Stimulated activated naive CD8-positive, alpha-beta T cell treated with anti-CD3 and anti-CD28 coated beads, Interleukin-15, Interleukin-2, amounts not matched to agents 100 U/mL and 50 U/mL, for 24 hours (primary cell): ENCODE data around the gene GH2.
"Not testable (repeated sequence)": the region's sequence is repeated elsewhere in the genome, so short reads cannot be mapped to it uniquely, and the experiment has no call there.

ENCODE experiments used
- ATAC-seq: fragments of 150-1000 bp; cut with Tn5 transposase; one replicate; pipeline ENCODE4 v1.10.0; 2021
- DNase-seq: peaks from one replicate; pipeline ENCODE4 v3.0.0; 2021

The GH2 gene

DNA sequence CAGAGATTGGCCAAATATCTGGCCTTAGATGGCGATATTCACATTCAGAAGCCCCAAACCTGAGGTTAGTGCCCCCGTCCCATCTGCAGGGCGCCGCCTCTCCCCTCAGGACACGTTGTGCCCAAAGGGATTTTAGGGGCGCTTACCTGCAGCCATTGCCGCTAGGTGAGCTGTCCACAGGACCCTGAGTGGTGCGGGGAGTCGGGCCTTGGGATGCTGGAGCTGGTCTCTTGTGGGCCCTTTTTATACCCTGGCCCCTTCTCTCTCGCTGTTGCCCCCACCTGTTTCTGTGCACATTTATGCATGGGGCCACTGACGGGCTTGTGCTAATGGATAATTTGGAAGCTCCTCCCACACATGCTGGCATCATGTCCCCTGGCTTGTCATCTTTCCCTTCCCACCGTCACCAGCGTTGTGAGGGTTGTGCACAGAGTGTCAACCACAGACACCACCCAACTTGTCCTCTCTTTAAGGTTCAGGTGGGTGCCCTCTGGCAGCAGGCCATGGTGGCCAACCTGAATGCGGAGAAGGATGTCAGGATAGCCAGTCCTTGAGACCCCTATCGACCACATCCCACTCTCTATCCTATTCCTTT is 29.4 kb upstream of the GH2 start, which contains the start of gene CSHL1:
Gene CSHL1, minus strand, starts transcription at position 218 of the 595 bp plus-strand sequence. Its CDS starts 62 bp downstream, at position 156.
- ATAC-seq (no peak), DNase-seq (no peak)

DNA sequence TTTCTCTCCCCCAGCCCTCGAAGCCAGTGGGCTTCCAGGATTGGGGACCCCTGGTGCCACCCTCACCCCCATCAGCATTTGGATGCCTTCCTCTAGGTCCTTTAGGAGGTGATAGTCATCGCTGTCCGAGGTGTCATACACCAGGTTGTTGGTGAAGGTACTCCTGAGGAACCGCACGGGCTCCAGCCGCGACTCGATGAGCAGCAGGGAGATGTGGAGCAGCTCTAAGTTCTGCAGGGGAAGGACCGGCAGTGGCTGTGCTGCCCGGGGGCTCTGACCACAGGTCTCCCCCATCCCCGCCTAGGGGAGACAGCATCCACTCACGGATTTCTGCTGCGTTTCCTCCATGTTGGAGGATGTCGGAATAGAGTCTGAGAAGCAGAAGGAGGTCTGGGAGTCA is 28.4 kb upstream of the GH2 start:
- ATAC-seq (no peak), DNase-seq (no peak)

DNA sequence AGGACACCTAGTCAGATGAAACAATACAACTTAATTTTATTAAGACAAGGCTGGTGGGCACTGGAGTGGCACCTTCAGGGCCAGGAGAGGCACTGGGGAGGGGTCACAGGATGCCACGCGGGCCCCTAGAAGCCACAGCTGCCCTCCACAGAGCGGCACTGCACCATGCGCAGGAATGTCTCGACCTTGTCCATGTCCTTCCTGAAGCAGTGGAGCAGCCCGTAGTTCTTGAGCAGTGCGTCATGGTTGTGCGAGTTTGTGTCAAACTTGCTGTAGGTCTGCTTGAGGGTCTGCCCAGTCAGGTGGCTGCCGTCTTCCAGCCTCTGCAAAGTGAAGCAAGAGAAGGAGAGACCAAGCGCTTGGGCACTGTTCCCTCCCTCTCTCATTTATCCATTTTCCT is 27.8 kb upstream of the GH2 start:
- ATAC-seq, DNase-seq: not testable (repeated sequence)

DNA sequence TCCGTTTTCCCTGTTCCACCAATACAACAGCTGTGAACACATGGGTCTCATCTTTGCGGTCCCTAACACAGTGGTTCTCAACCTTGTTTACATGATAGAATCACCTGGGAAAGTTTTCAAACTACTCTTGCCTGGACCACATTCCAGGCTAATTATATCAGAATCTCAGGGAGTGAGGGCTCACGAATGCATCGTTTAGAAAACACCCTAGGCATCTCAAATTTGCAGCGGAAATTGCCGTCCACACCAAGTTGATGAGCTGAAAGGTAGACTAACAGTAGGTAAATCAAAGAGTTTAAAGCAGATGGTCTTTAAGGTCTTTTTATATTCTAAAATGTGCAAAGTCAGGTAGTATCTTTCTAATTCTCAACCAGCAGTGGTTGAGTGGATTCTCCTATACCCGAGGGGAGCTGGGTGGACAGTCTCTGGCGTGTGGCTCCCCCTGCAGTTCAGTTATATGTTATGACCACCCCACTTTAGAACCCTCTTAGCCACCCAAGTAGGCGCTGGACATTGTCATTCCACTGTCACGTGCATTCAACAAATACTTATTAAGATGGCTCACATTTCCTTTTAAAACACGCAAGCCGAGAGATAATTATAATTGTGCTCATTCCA is 25.5 kb upstream of the GH2 start:
- not testable (repeated sequence) for ATAC-seq, DNase-seq

DNA sequence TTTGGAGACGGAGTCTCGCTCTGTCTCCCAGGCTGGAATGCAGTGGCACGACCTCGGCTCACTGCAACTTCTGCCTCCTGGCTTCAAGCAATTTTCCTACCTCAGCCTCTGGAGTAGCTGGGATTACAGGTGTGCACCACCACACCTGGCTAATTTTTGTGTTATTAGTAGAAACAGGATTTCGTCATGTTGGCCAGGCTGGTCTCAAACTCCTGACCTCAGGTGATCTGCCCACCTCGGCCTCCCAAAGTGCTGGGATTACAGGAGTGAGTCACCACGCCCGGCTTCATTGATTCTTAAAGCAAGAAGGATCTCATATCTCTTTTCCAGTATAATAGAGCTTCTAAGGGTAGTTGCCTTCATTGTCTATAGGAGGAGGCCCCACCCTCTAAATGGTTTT is 23.1 kb upstream of the GH2 start:
- not testable (repeated sequence) for DNase-seq, ATAC-seq

DNA sequence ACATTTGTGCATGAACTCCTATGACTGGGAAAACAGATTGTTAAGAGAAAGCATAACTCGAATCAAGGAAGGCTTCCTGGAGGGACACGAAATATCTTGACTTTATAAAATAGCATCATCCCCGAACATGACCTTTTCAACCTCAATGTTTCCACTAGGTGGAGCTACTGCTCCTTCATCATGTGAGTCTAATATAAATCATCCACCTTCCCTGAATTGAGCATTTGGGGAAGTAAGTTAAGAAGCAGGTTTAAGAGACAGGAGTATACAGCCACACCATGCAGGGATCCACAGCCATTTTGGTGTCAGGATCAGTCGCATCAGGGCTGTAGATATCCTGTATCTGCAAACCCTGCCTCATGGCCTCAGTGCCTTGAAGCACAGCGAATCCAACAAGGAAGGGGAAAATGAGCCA is 22.1 kb upstream of the GH2 start:
- ATAC-seq = peak; percentile 66

DNA sequence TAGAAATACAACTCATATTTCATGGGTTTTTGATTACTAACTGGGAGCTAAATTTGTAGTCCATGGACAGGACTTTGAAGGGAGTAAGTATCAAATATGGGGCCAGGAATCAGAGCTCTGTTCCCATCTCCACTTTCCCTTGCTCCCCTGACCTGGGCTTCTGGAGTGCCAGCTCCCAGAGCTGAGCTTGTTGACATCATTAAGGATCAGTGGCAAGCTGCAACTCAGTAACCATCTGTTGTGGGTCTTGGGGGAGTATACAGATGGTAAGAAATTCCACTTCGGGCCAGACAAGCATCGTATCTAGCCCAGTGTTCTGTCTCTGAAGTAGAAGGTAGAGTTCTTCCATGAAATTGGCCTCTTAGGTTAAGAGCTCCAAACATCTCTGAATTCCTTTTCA is 20.2 kb upstream of the GH2 start:
- not testable (repeated sequence) for ATAC-seq, DNase-seq

More for the DNA sequence above, 22.1 kb upstream of the GH2 start:
- DNase-seq = not testable (repeated sequence)

DNA sequence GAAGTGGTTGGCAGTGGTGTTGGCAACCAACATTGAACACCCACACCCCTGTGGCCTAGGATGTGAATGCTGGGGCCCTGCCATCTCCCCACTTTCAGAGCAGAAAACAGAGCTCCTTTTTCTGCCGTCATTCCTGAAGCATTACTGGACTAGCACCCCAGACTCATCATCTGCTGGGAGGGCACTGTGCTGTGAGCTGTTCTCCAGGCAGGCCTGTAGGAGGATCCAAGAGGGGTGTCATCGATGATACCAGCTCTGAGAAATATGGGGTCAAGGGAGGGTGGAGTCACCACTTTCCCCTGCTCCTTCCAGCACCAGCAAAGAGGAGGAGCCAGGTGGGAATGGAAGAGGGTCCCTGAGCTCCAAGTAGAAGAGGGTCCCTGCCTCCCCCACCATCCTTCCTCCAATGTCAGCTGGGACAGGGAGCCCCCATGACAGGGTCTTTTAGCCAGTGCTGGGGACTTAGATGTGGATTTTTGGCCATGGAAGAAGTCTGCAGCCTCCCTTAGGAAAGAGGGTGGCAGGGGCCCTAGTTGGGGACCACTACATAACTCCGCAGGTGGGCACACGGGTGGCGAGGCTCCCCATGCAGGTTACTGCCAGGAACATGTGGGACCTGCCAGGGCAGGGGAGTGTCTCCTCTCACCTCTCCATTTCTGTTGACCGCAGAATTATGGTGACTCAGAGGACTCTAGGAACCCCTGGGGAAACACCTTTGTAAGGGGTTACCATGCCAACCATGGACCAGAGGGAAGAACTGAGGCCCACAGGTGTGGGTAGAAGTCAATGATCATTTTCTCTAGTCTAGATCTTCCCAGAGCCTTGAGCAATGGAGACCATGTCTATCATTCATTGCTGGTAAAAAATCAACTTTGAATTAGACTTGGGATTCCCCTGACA is 17.4 kb upstream of the GH2 start:
- DNase-seq = peak; percentile 41

DNA sequence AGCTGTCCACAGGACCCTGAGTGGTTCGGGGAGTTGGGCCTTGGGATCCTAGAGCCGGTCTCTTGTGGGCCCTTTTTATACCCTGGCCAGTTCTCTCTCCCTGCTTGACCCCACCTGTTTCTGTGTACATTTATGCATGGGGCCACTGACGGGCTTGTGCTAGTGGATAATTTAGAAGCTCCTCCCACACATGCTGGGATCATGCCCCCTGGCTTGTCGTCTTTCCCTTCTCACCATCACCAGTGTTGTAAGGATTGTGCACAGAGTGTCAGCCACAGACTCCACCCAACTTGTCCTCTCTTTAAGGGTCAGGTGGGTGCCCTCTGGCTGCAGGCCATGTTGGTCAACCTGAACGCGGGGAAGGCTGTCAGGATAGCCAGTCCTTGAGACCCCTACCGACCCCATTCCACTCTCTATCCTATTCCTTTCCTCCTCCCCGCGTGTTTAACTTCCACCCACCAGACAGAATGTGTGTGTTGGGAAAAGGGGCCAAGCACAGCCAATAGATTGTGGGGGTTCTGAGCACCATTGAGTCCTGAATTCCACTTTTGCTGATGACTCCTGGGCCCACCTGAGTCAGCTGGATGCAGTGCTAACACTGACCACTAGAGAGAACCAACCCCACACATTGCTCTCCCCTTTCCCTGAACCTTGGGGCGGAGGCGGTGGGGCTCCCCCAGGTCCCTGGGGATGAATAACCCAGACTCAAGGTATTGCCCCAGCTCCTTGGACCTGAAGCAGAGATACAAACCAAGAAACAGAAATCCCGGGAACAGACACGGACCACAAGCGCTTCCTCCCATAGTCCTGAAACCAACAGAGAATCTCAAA is 15.0 kb upstream of the GH2 start, which contains the start of gene CSH1:
Gene CSH1, minus strand, starts transcription at position 51 of the 831 bp plus-strand sequence. CDS start 63 bp downstream, outside the sequence.
- not testable (repeated sequence) for DNase-seq, ATAC-seq

More for the DNA sequence above, 17.4 kb upstream of the GH2 start:
- ATAC-seq = peak; percentile 60

DNA sequence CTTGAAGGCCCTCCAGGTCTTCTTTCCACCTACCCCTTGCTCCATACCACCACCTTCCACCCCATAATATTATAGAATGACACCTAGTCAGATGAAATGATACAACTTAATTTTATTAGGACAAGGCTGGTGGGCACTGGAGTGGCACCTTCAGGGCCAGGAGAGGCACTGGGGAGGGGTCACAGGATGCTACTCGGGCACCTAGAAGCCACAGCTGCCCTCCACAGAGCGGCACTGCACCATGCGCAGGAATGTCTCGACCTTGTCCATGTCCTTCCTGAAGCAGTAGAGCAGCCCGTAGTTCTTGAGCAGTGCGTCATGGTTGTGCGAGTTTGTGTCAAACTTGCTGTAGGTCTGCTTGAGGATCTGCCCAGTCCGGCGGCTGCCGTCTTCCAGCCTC is 13.1 kb upstream of the GH2 start:
- DNase-seq, ATAC-seq: not testable (repeated sequence)

DNA sequence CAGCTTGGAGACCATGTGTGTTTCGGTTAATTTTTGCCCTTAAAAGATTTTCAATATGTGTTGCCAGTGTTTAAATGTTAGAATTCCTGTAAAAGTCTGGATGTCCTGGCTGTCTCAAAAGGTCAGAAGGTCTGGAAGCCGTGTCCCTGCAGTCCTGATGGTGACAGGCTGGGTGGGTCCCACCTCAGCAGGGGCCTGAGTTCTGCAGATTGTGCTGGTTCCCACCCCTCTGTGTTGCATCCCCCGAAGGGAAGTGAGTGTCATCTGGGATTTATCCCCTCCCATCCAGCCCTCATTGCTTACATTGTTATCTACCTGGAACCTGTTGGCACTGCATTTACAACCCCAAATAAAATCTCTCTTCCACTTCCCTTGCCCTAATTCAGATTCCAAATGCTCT is 12.3 kb upstream of the GH2 start:
- DNase-seq, ATAC-seq: not testable (repeated sequence)

DNA sequence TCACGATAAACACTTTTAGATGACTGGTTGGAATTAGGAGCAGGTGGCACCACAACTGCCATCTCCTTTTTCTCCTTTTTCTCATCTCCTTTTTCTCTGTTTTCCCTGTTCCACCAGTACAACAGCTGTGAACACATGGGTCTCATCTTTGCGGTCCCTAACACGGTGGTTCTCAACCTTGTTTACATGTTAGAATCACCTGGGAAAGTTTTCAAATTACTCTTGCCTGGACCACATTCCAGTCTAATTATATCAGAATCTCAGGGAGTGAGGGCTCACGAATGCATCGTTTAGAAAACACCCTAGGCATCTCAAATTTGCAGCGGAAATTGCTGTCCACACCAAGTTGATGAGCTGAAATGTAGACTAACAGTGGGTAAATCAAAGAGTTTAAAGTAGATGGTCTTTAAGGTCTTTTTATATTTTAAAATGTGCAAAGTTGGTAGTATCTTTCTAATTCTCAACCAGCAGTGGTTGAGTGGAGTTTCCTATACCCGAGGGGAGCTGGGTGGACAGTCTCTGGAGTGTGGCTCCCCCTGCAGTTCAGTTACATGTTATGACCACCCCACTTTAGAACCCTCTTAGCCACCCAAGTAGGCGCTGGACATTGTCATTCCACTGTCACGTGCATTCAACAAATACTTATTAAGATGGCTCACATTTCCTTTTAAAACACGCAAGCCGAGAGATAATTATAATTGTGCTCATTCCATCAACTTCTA is 10.7 kb upstream of the GH2 start:
- not testable (repeated sequence) for DNase-seq, ATAC-seq

DNA sequence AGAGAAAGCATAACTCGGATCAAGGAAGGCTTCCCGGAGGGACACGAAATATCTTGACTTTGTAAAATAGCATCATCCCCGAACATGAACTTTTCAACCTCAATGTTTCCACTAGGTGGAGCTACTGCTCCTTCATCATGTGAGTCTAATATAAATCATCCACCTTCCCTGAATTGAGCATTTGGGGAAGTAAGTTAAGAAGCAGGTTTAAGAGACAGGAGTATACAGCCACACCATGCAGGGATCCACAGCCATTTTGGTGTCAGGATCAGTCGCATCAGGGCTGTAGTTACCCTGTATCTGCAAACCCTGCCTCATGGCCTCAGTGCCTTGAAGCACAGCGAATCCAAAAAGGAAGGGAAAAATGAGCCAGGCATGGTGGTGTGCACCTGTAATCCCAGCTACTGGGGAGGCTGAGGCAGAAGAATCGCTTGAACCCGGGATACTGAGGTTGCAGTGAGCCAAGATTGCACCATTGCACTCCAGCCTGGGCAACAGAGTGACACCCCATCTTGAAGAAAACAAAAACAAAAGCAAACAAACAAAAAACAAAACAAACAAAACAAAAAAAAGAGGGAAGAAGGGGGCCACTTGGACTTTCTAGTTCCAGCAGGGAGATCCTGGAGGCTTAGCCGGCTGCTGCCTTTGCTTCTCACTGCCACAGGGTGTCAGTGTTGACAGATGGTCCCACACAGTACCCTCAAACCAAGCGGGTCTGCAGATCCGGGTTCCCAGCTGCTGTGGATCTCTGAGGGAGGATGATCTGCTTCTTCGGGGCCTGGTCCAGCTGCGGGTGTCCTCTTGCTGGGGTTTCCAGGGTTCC is 7.5 kb upstream of the GH2 start:
- not testable (repeated sequence) for DNase-seq
- ATAC-seq = peak; percentile 55

DNA sequence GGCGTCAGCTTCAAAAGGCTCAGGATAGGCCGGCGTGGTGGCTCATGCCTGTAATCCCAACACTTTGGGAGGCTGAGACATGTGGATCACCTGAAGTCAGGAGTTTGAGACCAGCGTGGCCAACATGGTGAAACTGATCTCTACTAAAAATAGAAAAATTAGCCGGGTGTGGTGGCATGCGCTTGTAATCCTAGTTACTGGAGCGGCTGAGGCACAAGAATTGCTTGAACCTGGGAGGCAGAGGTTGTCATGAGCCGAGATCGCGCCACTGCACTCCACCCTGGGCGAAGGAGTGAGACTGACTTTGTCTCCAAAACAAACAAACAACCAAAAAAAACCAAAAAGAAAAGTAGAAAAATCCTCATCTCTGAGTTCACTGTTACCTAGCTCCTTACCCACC is 3.4 kb upstream of the GH2 start:
- ATAC-seq = not testable (repeated sequence)

DNA sequence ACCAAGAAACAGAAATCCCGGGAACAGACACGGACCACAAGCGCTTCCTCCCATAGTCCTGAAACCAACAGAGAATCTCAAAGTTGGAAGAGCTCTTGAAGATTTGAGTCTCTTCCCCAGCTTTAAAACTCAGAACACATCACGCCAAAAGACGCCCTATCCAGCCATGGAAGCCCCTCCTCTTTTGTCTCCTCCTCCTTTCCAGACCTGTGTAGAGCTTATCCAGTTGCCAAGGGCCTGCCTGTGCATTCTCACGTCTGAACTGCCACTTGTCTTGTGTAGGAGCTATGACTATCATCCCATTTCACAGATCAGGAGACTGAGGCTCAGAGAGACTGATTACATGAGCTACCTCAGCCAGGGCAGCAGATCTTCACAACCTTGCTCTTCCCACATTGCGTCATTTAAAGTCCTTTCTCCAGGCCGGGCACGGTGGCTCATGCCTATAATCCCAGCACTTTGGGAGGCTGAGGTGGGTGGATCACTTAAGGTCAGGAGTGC is 932 bp upstream of the GH2 start:
- not testable (repeated sequence) for ATAC-seq, DNase-seq

More for the DNA sequence above, 3.4 kb upstream of the GH2 start:
- DNase-seq = not testable (repeated sequence)

DNA sequence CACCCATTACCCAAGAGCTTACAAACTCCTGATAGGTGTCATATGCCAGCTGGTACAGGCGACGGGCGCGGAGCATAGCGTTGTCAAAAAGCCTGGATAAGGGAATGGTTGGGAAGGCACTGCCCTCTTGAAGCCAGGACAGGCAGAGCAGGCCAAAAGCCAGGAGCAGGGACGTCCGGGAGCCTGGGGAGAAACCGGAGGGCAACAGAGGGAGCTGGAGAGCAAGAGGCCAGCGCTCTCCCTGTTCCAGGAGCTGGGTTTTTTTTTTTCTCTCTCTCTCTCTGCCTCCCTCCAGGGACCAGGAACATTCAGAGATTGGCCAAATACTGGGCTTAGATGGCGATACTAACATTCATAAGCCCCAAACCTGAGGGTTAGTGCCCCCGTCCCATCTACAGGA is 407 bp downstream of the GH2 start:
- ATAC-seq = not testable (repeated sequence)

DNA sequence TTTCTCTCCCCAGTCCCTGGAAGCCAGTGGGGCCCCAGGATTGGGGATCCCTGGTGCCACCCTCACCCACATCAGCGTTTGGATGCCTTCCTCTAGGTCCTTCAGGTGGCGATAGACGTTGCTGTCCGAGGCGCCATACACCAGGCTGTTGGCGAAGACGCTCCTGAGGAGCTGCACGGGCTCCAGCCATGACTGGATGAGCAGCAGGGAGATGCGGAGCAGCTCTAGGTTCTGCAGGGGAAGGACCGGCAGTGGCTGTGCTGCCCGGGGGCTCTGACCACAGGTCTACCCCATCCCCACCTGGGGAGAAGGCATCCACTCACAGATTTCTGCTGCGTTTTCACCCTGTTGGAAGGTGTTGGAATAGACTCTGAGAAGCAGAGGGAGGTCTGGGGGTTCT is 1.0 kb downstream of the GH2 start:
- no peak for DNase-seq
- no peak for ATAC-seq

More for the DNA sequence above, 407 bp downstream of the GH2 start:
- not testable (repeated sequence) for DNase-seq

DNA sequence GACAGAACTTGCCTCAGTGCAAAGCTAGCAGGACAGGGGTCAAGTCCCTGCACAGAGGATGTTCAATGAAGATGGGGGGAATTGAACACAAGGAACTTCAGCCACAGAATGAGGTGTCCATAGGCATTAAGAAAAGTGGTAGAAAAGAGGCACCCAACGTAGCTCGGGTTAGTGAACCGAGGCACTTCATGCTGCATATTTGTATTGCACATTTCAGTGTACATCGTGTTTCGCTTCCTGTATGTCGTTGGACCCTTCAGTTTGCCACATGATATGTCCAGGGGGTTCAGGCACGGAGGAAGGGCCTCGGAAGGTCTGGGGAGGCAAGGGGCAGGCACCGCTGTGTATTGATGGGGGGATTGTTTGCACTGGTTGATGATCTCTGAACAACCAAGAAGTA is 3.3 kb downstream of the GH2 start:
- not testable (repeated sequence) for DNase-seq, ATAC-seq

DNA sequence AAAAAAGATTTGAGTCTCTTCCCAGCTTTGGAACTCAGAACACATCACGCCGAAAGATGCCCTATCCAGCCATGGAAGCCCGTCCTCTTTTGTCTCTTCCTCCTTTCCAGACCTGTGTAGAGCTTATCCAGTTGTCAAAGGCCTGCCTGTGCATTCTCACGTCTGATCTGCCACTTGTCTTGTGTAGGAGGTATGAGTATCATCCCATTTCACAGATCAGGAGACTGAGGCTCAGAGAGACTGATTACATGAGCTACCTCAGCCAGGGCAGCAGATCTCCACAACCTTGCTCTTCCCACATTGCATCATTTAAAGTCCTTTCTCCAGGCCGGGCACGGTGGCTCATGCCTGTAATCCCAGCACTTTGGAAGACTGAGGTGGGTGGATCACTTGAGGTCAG is 7.1 kb downstream of the GH2 start:
- ATAC-seq, DNase-seq: not testable (repeated sequence)
